Aorta (tissue), 5 donors: ENCODE data around the gene COL6A3. TPM values are rescaled to one million over a fixed set of nuclear protein-coding genes. Genes with fewer than 3 reads are reported as not detected.

Source experiments
- ATAC-seq: fragments of 200-7000 bp; cut with Tn5 transposase; one replicate; pipeline ENCODE4 v1.9.1; 2022; ENCODE audit warnings: moderate library complexity; ENCODE audit not compliant: low FRiP score
- DNase-seq, 2 donors: peaks; one replicate each; pipeline ENCODE4 v3.0.0-alpha.2; 2020
- H3K27ac ChIP-seq, 2 donors: one replicate each; pipeline ENCODE4 v1.5.1; 2013; ENCODE audit warnings: low read length in 2 of 2, mild to moderate bottlenecking in 2 of 2, moderate library complexity in 2 of 2, control low read depth in 1 of 2, inconsistent platforms in 1 of 2, low read depth in 1 of 2
- H3K27me3 ChIP-seq, 2 donors: one replicate each; pipeline ENCODE4 v1.6.1; 2013; ENCODE audit warnings: control low read depth in 1 of 2, low read length in 1 of 2, mild to moderate bottlenecking in 1 of 2, moderate library complexity in 1 of 2; ENCODE audit not compliant: insufficient read depth in 2 of 2, control insufficient read depth in 1 of 2
- H3K36me3 ChIP-seq, 2 donors: one replicate each; pipeline ENCODE4 v1.6.1; 2013; ENCODE audit warnings: control low read depth in 1 of 2, low read length in 1 of 2, mild to moderate bottlenecking in 1 of 2; ENCODE audit not compliant: insufficient read depth in 2 of 2, control insufficient read depth in 1 of 2
- H3K4me1 ChIP-seq, 2 donors: one replicate each; pipeline ENCODE4 v1.6.1; 2013; ENCODE audit warnings: low read length in 2 of 2, control low read depth in 1 of 2, mild to moderate bottlenecking in 1 of 2, moderate library complexity in 1 of 2; ENCODE audit not compliant: insufficient read depth in 2 of 2, control insufficient read depth in 1 of 2
- H3K4me3 ChIP-seq, 2 donors: one replicate each; pipeline ENCODE4 v1.5.1; 2013; ENCODE audit warnings: low read length in 2 of 2, control low read depth in 1 of 2, mild to moderate bottlenecking in 1 of 2
- H3K9me3 ChIP-seq: one replicate; pipeline ENCODE4 v1.6.1; 2013; ENCODE audit warnings: mild to moderate bottlenecking, low read length; ENCODE audit not compliant: control insufficient read depth
- WGBS, 2 donors: extraction: QIAGEN DNeasy Blood & Tissue Kit; methylation state at CpG; one replicate each; pipeline ENCODE4 v1.1.7; 2013; 5-methylcytosine and 5-hydroxymethylcytosine counted together
- intact Hi-C, 2 donors: fragments of 100-400 bp; cut with DNase I; formaldehyde crosslinking; loops; one replicate each; pipeline versions ENCODE4 v1.14.2 to v1.15.0; 2022
- polyA plus RNA-seq, 2 donors: library from polyadenylated mRNA; stranded (reverse); fragments of 200-250 nt; gene quantifications; one replicate each; pipeline ENCODE4 v1.2.3, GENCODE V29; 2013
- total RNA-seq, 2 donors: library from RNA; stranded (reverse); fragmentation: NEBNext Ultra II Directional; extraction: Animal tissue kit (Norgen Biotek cat#: 25700); gene quantifications; one replicate each; pipeline ENCODE4 v1.2.1, GENCODE V29; 2021
- donor health status: healthy with polysubstance abuse.
- donor health status: Bipolar disorder and iron deficiency.
- donor health status: DM: no; HTN: no; CAD: no.
- donor health status: DM: no; HTN: no; CAD: no.
- donor health status: DM: yes; HTN: yes; CAD: no.

Gene COL6A3
- total and polyA plus RNA-seq, 4 donors: 7.3 to 289 (median 122) TPM

GRCh38 chr2:237404413-237404812, 9.6 kb downstream of the COL6A3 start:
- no peaks in the 10 kb centered on the region for H3K27me3 ChIP-seq
- DNase-seq (no peak), ATAC-seq (no peak)
- H3K4me3 ChIP-seq: no peak overlapping the region
- no peaks in the 10 kb centered on the region for H3K36me3 ChIP-seq
- WGBS, 2 donors: 92 to 95% methylated on average over 2 of the region's 2 CpGs
- intact Hi-C loops: no loop called here
- no peak overlapping the region for H3K27ac ChIP-seq
- H3K9me3 ChIP-seq: no peaks in the 10 kb centered on the region
- peaks cover 0 to 10% of the 10 kb centered on the region in 2 donors for H3K4me1 ChIP-seq

DNA sequence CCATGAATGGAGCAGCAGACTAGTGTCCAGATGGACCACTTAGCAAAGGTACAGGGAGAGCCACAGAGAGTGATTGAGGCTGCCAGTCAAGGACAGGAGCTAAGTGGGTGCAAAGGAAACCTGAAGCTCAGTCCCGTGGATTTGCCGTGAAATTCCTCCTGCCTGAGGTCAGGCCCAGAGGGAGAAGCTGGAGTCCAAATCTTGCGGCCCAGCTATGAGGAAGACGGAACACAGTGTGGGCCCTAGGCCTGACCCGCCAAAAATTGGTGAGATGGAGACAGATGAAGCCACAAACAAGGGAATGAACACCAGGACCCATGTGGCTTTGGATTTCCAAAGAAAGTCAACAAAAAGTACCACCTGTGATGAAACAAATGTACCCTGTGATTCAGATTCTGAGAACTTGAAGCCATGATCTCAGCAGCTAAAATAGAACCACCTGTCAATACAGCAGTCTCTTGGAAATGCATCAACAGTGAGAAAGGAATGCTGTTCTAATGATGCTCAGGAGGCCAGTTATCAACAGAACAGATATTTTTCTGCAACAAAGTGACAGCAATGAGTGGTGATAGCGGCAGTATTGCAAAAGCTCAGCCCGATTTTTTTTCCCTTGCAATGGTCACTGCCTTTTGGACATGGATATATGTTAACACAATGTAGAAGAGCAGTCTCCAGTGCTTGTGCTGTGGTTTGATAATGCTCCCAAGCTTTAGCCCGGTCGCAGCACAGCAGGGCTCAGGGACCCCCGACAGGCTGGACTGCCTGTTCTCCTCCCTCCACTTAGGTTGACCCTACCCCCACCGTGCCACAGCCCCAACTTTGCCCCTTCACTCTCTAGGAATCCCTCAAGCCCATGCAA, 10.7 kb downstream of the COL6A3 start:
- Histone ChIP-seq H3K27me3 (no peaks in the 10 kb centered on the region), H3K4me1 (peaks cover 0 to 2% of the 10 kb centered on the region in 2 donors), H3K36me3 (no peaks in the 10 kb centered on the region), H3K27ac (no peak overlapping the region), H3K4me3 (no peak overlapping the region), H3K9me3 (no peaks in the 10 kb centered on the region)
- ATAC-seq (peak; percentile 23), DNase-seq (no peak)
- intact Hi-C loops: no loop called here
- WGBS, 2 donors: 58 to 68% methylated on average over 11 of the region's 11 CpGs

GRCh38 chr2:237400199-237400598, 13.8 kb downstream of the COL6A3 start:
- Histone ChIP-seq H3K36me3 (peaks cover 0 to 2% of the 10 kb centered on the region in 2 donors), H3K4me3 (no peak overlapping the region), H3K9me3 (no peaks in the 10 kb centered on the region), H3K27ac (no peak overlapping the region), H3K4me1 (no peaks in the 10 kb centered on the region), H3K27me3 (no peaks in the 10 kb centered on the region)
- 9 to 15% methylated on average over 1 of the region's 1 CpG for WGBS, 2 donors
- intact Hi-C loops: no loop called here
- ATAC-seq (no peak), DNase-seq (no peak)

- Histone ChIP-seq H3K4me3 (no peak overlapping the region), H3K27me3 (no peaks in the 10 kb centered on the region), H3K36me3 (peaks cover 0 to 3% of the 10 kb centered on the region in 2 donors), H3K4me1 (no peaks in the 10 kb centered on the region), H3K9me3 (no peaks in the 10 kb centered on the region), H3K27ac (no peak overlapping the region)
- WGBS, 2 donors: 69 to 96% methylated on average over 2 of the region's 2 CpGs
- ATAC-seq: no peak
- DNase-seq: no peak
- intact Hi-C loops: no loop called here
These were observed 16.9 kb downstream of the COL6A3 start for GRCh38 chr2:237397072-237397471.

- H3K9me3 ChIP-seq: no peaks in the 10 kb centered on the region
These were observed 20.4 kb downstream of the COL6A3 start for GRCh38 chr2:237393523-237393922.

GRCh38 chr2:237392186-237392585, 21.8 kb downstream of the COL6A3 start:
- no peak overlapping the region for H3K27ac ChIP-seq
- H3K9me3 ChIP-seq: no peaks in the 10 kb centered on the region
- peaks cover 0 to 3% of the 10 kb centered on the region in 2 donors for H3K36me3 ChIP-seq
- no peaks in the 10 kb centered on the region for H3K27me3 ChIP-seq
- no peak overlapping the region for H3K4me3 ChIP-seq
- 94 to 100% methylated on average over 1 of the region's 1 CpG for WGBS, 2 donors
- DNase-seq (no peak), ATAC-seq (no peak)
- intact Hi-C loops: no loop called here
- peaks cover 0 to 1% of the 10 kb centered on the region in 2 donors for H3K4me1 ChIP-seq

More at GRCh38 chr2:237393523-237393922, 20.4 kb downstream of the COL6A3 start:
- Histone ChIP-seq H3K4me1 (peaks cover 0 to 1% of the 10 kb centered on the region in 2 donors), H3K4me3 (no peak overlapping the region), H3K27me3 (no peaks in the 10 kb centered on the region), H3K27ac (no peak overlapping the region), H3K36me3 (peaks cover 0 to 3% of the 10 kb centered on the region in 2 donors)
- DNase-seq (no peak), ATAC-seq (no peak)
- intact Hi-C loops: no loop called here
- 95 to 98% methylated on average over 4 of the region's 4 CpGs for WGBS, 2 donors

GRCh38 chr2:237391140-237391539, 22.8 kb downstream of the COL6A3 start:
- intact Hi-C loops: no loop called here
- Histone ChIP-seq H3K4me1 (peaks cover 0 to 1% of the 10 kb centered on the region in 2 donors), H3K27me3 (no peaks in the 10 kb centered on the region), H3K4me3 (no peak overlapping the region), H3K9me3 (no peaks in the 10 kb centered on the region), H3K27ac (no peak overlapping the region), H3K36me3 (peaks cover 0 to 3% of the 10 kb centered on the region in 2 donors)
- ATAC-seq (no peak), DNase-seq (no peak)
- 75 to 78% methylated on average over 5 of the region's 5 CpGs for WGBS, 2 donors

- intact Hi-C loops: no loop called here
- Histone ChIP-seq H3K36me3 (peaks cover 0 to 2% of the 10 kb centered on the region in 2 donors), H3K4me1 (peaks cover 0 to 1% of the 10 kb centered on the region in 2 donors), H3K9me3 (no peaks in the 10 kb centered on the region), H3K27me3 (no peaks in the 10 kb centered on the region), H3K4me3 (no peak overlapping the region), H3K27ac (no peak overlapping the region)
- no peak for DNase-seq
- WGBS, 2 donors: 71 to 75% methylated on average over 2 of the region's 2 CpGs
- ATAC-seq: no peak
These were observed 23.7 kb downstream of the COL6A3 start for GRCh38 chr2:237390235-237390634.

DNA sequence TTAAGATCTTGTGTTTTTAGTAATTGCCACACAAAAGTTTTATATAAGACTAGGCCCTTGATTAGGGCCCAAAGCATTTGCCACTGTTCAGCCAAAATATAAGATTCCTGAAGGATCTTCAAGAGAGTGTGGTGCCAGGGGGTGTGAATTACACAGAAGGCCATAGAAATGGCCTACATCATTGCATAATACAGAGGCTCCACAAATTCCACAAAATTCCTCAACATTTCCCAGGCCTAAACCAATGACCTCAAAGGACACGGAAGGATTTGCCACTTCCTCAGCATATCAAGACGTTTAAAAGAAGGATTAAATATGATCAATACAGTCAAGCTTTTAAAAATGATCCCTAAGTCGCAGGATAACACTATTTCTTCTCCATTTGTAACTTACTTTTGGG, 24.1 kb downstream of the COL6A3 start:
- H3K27me3 ChIP-seq: no peaks in the 10 kb centered on the region
- 85 to 91% methylated on average over 3 of the region's 3 CpGs for WGBS, 2 donors
- H3K27ac ChIP-seq: no peak overlapping the region

More for the DNA sequence above, 24.1 kb downstream of the COL6A3 start:
- no peak for ATAC-seq
- no peak overlapping the region for H3K4me3 ChIP-seq
- no peaks in the 10 kb centered on the region for H3K9me3 ChIP-seq
- H3K4me1 ChIP-seq: peaks cover 0 to 1% of the 10 kb centered on the region in 2 donors
- no peak for DNase-seq
- intact Hi-C loops: no loop called here
- no peaks in the 10 kb centered on the region for H3K36me3 ChIP-seq
